ENCODE data around the gene FAM193B. TPM values are rescaled to one million over a fixed set of nuclear protein-coding genes. Genes with fewer than 3 reads are reported as not detected.
A peak's percentile ranks its signal among the peaks of the same experiment; 100 is the strongest.

FAM193B gene
- total and polyA plus RNA-seq, 9 of the 15 experiments (the other 6 are each of a cell fraction or from before 2014, with no cell fraction given) = 4.4 to 76.4 (median 37.3) TPM

DNA sequence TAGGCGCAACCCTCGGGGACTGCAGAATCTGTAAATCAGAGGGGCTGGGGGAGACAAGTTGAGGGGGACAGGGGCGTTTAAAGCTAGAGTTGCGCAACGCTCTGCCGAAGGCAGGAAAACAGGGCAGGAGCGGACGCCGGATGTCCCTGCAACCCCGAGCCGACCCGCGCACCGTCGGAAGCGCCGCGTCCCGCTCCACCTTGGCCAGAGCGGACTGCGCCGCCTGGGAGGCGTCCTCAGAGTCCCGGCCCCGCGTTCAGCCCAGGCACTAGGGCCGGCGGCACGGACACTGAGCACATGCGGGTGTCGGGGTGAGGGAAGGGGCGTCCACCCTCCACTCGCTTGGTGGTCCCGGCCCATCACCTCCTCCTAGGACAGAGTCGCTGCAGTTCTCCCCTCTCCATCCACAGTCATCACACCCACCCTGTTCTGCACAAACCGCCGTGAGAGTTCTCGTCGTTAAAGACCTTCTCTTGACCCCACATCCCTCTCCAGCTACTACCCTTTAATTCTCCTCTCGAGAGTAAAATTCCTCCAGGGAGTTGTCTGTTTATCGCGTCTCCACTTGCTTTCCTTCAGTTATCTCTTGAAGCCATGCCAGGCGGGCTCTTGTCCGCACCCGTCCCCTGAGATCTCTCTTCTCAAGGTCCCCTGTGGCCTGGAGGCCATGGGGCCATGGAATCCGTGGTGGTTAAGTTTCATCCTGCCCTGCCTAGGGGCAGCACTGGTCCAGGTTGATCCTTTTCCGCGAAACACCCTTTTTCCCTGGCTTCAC lies 56.2 kb downstream of the FAM193B start (continued):
- TF ChIP-seq, protein P1, sequence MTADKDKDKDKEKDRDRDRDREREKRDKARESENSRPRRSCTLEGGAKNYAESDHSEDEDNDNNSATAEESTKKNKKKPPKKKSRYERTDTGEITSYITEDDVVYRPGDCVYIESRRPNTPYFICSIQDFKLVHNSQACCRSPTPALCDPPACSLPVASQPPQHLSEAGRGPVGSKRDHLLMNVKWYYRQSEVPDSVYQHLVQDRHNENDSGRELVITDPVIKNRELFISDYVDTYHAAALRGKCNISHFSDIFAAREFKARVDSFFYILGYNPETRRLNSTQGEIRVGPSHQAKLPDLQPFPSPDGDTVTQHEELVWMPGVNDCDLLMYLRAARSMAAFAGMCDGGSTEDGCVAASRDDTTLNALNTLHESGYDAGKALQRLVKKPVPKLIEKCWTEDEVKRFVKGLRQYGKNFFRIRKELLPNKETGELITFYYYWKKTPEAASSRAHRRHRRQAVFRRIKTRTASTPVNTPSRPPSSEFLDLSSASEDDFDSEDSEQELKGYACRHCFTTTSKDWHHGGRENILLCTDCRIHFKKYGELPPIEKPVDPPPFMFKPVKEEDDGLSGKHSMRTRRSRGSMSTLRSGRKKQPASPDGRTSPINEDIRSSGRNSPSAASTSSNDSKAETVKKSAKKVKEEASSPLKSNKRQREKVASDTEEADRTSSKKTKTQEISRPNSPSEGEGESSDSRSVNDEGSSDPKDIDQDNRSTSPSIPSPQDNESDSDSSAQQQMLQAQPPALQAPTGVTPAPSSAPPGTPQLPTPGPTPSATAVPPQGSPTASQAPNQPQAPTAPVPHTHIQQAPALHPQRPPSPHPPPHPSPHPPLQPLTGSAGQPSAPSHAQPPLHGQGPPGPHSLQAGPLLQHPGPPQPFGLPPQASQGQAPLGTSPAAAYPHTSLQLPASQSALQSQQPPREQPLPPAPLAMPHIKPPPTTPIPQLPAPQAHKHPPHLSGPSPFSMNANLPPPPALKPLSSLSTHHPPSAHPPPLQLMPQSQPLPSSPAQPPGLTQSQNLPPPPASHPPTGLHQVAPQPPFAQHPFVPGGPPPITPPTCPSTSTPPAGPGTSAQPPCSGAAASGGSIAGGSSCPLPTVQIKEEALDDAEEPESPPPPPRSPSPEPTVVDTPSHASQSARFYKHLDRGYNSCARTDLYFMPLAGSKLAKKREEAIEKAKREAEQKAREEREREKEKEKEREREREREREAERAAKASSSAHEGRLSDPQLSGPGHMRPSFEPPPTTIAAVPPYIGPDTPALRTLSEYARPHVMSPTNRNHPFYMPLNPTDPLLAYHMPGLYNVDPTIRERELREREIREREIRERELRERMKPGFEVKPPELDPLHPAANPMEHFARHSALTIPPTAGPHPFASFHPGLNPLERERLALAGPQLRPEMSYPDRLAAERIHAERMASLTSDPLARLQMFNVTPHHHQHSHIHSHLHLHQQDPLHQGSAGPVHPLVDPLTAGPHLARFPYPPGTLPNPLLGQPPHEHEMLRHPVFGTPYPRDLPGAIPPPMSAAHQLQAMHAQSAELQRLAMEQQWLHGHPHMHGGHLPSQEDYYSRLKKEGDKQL (CRISPR knock-in tag; IDR thresholded peaks at IDR 0.05; ENCODE audit: borderline replicate concordance) = 0 out of 2 replicates have a peak, but pooled peaks have one; percentile 80
- TF ChIP-seq MTA2 (IDR thresholded peaks at IDR 0.05; ENCODE audit: low read depth) = peak; percentile 38; the same call in 1 of the 2 replicates
- TF ChIP-seq NFIC (IDR thresholded peaks at IDR 0.05) = peak; percentile 61
- no peak for TF ChIP-seq MBD2 (IDR thresholded peaks at IDR 0.05; ENCODE audit: borderline replicate concordance, low read depth)
- TF ChIP-seq, protein P2, sequence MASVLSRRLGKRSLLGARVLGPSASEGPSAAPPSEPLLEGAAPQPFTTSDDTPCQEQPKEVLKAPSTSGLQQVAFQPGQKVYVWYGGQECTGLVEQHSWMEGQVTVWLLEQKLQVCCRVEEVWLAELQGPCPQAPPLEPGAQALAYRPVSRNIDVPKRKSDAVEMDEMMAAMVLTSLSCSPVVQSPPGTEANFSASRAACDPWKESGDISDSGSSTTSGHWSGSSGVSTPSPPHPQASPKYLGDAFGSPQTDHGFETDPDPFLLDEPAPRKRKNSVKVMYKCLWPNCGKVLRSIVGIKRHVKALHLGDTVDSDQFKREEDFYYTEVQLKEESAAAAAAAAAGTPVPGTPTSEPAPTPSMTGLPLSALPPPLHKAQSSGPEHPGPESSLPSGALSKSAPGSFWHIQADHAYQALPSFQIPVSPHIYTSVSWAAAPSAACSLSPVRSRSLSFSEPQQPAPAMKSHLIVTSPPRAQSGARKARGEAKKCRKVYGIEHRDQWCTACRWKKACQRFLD (CRISPR knock-in tag; IDR thresholded peaks at IDR 0.05) = no peak
- peak; percentile 98 for TF ChIP-seq CEBPG (CRISPR knock-in tag; IDR thresholded peaks at IDR 0.05)
- TF ChIP-seq CEBPG (tag; conservative IDR thresholded peaks at IDR 0.05 in 1 of 2, IDR thresholded peaks at IDR 0.05 in 1 of 2) = peak; percentile 96 to 98
- peak; percentile 94 for TF ChIP-seq CHD1 (IDR thresholded peaks at IDR 0.05; ENCODE audit: low read length)
- peak; percentile 66; the same call in 1 of the 2 replicates for TF ChIP-seq CBFB (CRISPR knock-in tag; IDR thresholded peaks at IDR 0.05)
- no peak for TF ChIP-seq KDM2B (CRISPR knock-in tag; IDR thresholded peaks at IDR 0.05)
- 0 out of 2 replicates have a peak, but pooled peaks have one; percentile 21 for TF ChIP-seq ZNF143 (CRISPR knock-in tag; IDR thresholded peaks at IDR 0.05)
- TF ChIP-seq, protein P3, sequence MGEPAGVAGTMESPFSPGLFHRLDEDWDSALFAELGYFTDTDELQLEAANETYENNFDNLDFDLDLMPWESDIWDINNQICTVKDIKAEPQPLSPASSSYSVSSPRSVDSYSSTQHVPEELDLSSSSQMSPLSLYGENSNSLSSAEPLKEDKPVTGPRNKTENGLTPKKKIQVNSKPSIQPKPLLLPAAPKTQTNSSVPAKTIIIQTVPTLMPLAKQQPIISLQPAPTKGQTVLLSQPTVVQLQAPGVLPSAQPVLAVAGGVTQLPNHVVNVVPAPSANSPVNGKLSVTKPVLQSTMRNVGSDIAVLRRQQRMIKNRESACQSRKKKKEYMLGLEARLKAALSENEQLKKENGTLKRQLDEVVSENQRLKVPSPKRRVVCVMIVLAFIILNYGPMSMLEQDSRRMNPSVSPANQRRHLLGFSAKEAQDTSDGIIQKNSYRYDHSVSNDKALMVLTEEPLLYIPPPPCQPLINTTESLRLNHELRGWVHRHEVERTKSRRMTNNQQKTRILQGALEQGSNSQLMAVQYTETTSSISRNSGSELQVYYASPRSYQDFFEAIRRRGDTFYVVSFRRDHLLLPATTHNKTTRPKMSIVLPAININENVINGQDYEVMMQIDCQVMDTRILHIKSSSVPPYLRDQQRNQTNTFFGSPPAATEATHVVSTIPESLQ (CRISPR knock-in tag; IDR thresholded peaks at IDR 0.05) = no peak
- TF ChIP-seq, protein P4, sequence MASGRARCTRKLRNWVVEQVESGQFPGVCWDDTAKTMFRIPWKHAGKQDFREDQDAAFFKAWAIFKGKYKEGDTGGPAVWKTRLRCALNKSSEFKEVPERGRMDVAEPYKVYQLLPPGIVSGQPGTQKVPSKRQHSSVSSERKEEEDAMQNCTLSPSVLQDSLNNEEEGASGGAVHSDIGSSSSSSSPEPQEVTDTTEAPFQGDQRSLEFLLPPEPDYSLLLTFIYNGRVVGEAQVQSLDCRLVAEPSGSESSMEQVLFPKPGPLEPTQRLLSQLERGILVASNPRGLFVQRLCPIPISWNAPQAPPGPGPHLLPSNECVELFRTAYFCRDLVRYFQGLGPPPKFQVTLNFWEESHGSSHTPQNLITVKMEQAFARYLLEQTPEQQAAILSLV (tag; IDR thresholded peaks at IDR 0.05) = peak; percentile 84
- TF ChIP-seq CBX3 (IDR thresholded peaks at IDR 0.05; ENCODE audit: borderline replicate concordance in 1 of 2, low read length in 2 of 2) = 0 out of 3 replicates have a peak, but pooled peaks of 1 of the 2 experiments have one; percentile 16
- peak in 1 of 3 experiments; percentile 49 for TF ChIP-seq YY1 (IDR thresholded peaks at IDR 0.05; ENCODE audit: borderline replicate concordance in 1 of 3, control insufficient read depth in 1 of 3, extremely low read depth in 1 of 3, insufficient read depth in 3 of 3, insufficient read length in 1 of 3, insufficient replicate concordance in 2 of 3, low read depth in 1 of 3, low read length in 2 of 3)
- 0 out of 2 replicates have a peak, but pooled peaks have one; percentile 24 for TF ChIP-seq MEF2D (tag; conservative IDR thresholded peaks at IDR 0.05; ENCODE audit: low read depth)

Data from K562 (cell line).